Large intestine (tissue), 3 donors: ENCODE results near the gene TEX2. TPM values are rescaled to one million over a fixed set of nuclear protein-coding genes. Genes with fewer than 3 reads are reported as not detected.

Source experiments
- DNase-seq, 2 donors: peaks; one replicate each; pipeline versions ENCODE4 v3.0.0 to v3.0.0-alpha.2; 2013
- H3K27ac ChIP-seq: one replicate; pipeline ENCODE4 v1.5.1; 2013; ENCODE audit warnings: low read length
- H3K27me3 ChIP-seq: 2 replicates; pipeline ENCODE4 v1.6.1; 2013; ENCODE audit warnings: low read length; ENCODE audit not compliant: control insufficient read depth, insufficient read depth
- H3K36me3 ChIP-seq: 2 replicates; pipeline ENCODE4 v1.6.1; 2013; ENCODE audit warnings: low read length; ENCODE audit not compliant: control insufficient read depth, insufficient read depth
- H3K4me1 ChIP-seq: one replicate; pipeline ENCODE4 v1.6.1; 2013; ENCODE audit warnings: low read length; ENCODE audit not compliant: control insufficient read depth, insufficient read depth
- H3K4me3 ChIP-seq: one replicate; pipeline ENCODE4 v1.5.1; 2013; ENCODE audit warnings: low read length
- H3K9me3 ChIP-seq: one replicate; pipeline ENCODE4 v1.6.1; 2013; ENCODE audit warnings: mild to moderate bottlenecking, low read depth, low read length, moderate library complexity; ENCODE audit not compliant: control insufficient read depth
- WGBS: methylation state at CpG from one replicate; pipeline ENCODE4 v1.1.5; 2013; ENCODE audit warnings: low lambda C conversion rate; ENCODE audit not compliant: insufficient coverage; 5-methylcytosine and 5-hydroxymethylcytosine counted together
- polyA plus RNA-seq: library from polyadenylated mRNA; unstranded; fragments of 120-200 nt; gene quantifications from one replicate; pipeline ENCODE4 v1.2.1, GENCODE V29; 2013

Gene TEX2
- polyA plus RNA-seq, 1 donor: 37.2 TPM

DNA sequence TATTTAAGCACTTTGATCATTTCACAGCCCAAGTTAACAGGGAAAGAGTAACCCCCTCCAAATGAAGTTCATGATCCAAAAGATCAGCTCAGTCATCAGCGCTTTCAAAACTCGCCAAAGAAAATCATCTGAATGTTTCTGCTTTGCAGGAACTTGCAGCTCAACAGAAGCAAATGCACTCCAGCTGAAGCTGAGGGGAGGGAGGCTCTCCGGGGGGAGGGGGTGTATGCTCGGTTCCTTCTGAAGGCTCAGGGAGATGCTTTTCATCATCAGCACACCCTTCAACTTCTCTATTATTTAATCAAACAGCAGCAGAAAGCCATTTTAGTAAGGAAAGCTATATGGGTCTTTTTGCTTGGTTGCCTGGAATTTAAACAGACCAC lies 108.8 kb downstream of the TEX2 start:
- Histone ChIP-seq H3K4me1 (peaks cover 18% of the 10 kb centered on the region), H3K27me3 (no peaks in the 10 kb centered on the region), H3K9me3 (no peaks in the 10 kb centered on the region), H3K36me3 (peaks cover 52% of the 10 kb centered on the region), H3K4me3 (no peak overlapping the region), H3K27ac (no peak overlapping the region)
- WGBS: no CpG with 5 or more reads among the region's 4 CpGs
- DNase-seq: no peak

DNA sequence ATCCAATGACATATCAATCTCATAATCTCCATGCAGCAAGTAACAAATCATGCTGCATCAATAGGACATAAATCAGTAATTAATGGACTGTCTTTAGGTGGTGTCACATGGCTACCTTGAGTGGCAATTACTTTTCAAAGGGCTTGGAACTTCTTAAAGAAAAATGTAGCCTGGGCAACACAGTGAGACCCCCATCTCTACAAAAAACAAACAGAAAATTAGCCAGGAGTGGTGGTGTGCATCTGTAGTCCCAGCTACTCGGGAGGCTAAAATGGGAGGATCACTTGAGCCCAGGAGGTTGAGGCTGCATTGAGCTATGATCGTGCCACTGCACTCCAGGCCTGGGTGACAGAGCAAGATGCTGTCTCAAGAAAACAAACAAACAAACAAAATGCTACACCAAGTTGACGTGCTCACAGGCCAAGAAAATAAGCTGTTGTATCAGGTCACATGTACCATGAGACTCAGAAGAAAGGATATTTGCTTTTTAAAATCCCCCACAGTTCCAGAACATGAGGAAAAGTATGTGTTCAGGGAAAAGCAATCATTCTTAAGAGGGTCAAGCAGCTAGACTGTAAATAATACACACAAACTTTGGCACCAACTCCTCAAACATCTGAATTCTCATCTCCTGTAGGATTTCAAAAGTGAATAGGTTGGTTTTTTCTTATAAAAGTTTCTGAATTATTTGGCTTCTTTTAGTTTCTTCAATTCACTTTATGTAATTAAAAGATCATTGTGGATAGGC lies 109.3 kb downstream of the TEX2 start:
- H3K27ac ChIP-seq: no peak overlapping the region
- peaks cover 13% of the 10 kb centered on the region for H3K4me1 ChIP-seq
- peaks cover 57% of the 10 kb centered on the region for H3K36me3 ChIP-seq
- DNase-seq: no peak
- no peaks in the 10 kb centered on the region for H3K9me3 ChIP-seq
- no peaks in the 10 kb centered on the region for H3K27me3 ChIP-seq
- WGBS: 100% methylated on average over 1 of the region's 3 CpGs
- H3K4me3 ChIP-seq: no peak overlapping the region

DNA sequence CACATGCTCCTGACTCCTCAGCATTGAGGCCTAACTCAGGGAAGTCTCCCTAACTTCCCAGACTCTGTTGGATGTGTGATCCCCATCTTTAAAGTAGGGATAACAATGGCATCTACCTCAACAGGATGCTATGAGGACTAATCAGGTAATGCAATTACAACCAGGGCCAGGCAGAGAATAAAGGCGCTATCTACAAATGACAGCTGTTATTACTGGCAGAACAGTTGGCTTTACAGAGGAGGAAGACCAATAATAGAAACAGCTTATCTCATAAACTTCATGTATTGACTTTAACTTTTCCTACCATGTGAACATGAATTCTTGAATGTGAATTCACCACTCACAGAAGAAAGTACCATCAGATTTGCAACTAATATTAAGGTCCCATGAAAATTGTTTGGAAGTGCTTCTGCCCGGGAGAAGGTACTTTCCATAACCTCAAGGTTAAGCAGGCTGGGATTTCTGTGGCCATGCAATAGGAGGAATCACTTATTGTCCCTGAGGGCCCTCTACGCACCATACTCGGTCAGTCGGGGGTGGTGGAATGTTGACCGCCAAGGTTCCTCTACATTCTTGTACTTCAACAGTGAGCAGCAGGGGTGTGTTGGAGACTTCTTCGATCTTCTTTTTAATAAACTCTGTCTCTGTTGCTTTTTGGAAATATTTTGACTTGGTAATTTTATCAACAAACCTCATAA lies 110.5 kb downstream of the TEX2 start:
- WGBS: no CpG with 5 or more reads among the region's 7 CpGs
- Histone ChIP-seq H3K36me3 (peaks cover 66% of the 10 kb centered on the region), H3K4me3 (no peak overlapping the region), H3K4me1 (peaks cover 10% of the 10 kb centered on the region), H3K27me3 (no peaks in the 10 kb centered on the region), H3K27ac (no peak overlapping the region), H3K9me3 (no peaks in the 10 kb centered on the region)
- no peak for DNase-seq

DNA sequence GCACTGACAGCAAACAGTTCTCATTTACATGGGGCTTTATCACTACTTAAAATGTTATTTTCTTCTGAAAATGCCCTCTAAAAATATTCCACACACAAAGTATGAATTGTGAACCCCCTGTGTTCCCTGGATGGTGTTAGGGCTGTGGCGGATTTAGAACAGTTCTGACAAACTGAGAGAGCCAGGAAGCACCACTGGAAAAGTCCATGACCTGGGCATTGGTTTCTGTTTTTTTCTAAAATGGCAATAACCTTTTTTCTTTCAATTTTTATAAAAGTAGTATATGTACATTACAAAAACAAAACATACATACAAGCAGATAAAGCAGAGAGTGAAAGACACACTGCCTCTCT lies 112.1 kb downstream of the TEX2 start:
- Histone ChIP-seq H3K36me3 (peaks cover 56% of the 10 kb centered on the region), H3K4me3 (no peak overlapping the region), H3K9me3 (no peaks in the 10 kb centered on the region), H3K27ac (no peak overlapping the region), H3K4me1 (peaks cover 17% of the 10 kb centered on the region), H3K27me3 (no peaks in the 10 kb centered on the region)
- no peak for DNase-seq
- no CpG with 5 or more reads among the region's 1 CpG for WGBS

DNA sequence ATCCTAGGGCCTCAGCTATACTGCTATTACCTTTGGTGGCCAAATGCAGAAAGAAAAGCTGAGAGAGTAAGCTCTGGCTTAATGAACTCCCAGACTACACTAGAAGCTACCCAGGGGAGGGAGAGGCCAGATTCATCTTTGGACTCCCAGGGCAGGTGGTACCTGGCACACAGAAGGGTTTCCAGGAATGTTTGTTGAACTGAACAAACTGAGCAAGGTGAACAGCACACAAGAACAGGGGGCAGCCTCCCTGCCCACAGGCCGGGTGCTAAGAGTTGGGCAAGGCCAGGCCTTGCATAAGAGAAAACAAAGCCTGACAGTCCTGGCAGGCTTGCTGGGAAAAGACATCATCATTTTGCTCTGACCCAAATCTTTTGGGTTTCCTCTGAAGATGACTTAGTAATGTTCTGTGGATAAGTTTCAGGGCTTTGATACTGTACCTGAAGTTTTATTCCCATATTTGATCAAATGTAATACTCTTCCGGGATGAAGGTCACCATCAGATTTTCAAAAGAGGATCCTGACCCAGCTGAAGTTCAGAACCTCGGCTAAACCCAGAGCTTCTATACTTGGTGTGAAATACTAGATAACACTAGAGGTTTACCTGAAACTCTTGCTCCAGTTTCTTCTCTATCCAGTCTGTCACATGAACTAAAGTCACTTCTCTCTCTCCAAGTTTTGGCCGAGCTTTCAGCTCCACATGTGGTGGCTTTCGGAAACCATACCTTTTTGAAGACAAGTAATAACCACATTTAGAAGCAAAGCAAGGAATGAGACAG lies 112.6 kb downstream of the TEX2 start:
- H3K27ac ChIP-seq: peak overlapping the region; percentile 13
- H3K4me3 ChIP-seq: no peak overlapping the region
- no CpG with 5 or more reads among the region's 5 CpGs for WGBS
- H3K27me3 ChIP-seq: no peaks in the 10 kb centered on the region
- H3K4me1 ChIP-seq: peaks cover 17% of the 10 kb centered on the region
- DNase-seq: peak; percentile 77 to 81
- peaks cover 53% of the 10 kb centered on the region for H3K36me3 ChIP-seq
- no peaks in the 10 kb centered on the region for H3K9me3 ChIP-seq

DNA sequence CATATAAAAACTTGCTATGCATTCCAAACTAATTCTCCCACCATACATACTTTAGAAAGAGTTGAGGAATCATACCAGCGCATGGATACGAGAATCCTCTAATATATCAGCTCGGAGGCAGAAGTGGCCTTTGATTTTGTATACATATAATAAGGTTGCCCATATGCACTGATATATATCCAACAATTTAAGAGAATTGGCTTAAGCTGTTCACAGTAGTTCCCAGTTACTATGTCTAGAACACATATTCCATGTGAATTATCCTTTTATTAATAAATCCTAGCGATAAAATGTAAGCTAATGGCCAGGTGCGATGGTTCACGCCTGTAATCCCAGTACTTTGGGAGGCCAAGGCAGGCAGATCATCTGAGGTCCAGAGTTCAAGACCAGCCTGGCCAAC lies 113.9 kb downstream of the TEX2 start:
- Histone ChIP-seq H3K9me3 (no peaks in the 10 kb centered on the region), H3K27me3 (no peaks in the 10 kb centered on the region), H3K4me3 (no peak overlapping the region), H3K4me1 (peaks cover 17% of the 10 kb centered on the region), H3K36me3 (peaks cover 42% of the 10 kb centered on the region), H3K27ac (no peak overlapping the region)
- no CpG with 5 or more reads among the region's 6 CpGs for WGBS
- no peak for DNase-seq

DNA sequence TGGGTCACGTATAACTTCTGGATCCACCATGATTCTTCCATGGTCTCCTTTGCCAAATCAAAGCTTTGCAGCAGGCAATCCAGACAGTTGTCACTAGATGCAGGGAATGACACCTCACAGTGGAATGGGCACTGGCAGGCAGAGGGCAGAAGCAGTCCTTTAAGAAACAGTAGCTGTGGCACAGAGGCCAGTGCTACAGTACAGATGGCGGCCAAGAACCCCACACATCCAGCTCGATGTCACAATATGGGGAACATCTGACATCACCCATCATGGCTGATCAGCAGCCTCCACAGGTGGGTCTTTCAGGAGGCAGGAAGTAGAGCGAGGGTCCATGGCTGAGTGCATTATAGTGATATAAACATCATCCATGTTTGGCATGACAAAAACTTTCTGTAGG lies 114.4 kb downstream of the TEX2 start:
- H3K9me3 ChIP-seq: no peaks in the 10 kb centered on the region
- H3K27me3 ChIP-seq: no peaks in the 10 kb centered on the region
- peaks cover 17% of the 10 kb centered on the region for H3K4me1 ChIP-seq
- H3K27ac ChIP-seq: no peak overlapping the region
- DNase-seq: no peak
- no CpG with 5 or more reads among the region's 4 CpGs for WGBS
- H3K36me3 ChIP-seq: peaks cover 40% of the 10 kb centered on the region
- H3K4me3 ChIP-seq: no peak overlapping the region

DNA sequence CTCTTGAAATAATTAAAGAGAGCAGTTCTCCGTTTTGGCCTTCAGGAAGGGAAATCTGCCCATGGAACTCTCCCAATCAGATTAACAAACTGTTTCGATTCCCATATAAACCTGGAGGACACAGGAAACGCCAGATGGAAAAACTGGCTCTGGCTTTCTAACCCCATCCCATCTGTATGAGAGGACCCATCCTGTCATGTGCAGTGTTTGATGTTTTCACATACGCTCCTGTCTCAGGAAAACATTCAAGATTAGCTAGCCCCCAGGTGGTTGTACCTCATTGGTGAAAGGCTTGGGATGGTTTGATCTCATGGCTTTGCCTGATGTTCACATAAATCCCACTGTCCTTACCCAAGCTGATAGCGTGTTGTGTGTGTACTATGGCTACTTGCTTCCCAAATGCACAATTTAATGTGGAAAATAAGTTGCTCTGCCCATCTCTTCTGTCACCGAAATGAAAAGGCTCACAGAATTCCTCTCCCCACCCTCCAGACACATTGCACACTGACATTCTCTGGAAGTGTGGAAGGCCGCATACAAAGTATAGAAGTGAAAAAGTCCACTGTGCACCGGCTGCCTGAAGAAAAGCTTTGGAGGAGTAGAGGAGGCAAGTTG lies 114.9 kb downstream of the TEX2 start:
- peaks cover 17% of the 10 kb centered on the region for H3K4me1 ChIP-seq
- H3K4me3 ChIP-seq: no peak overlapping the region
- H3K27ac ChIP-seq: peak overlapping the region; percentile 11
- WGBS: 73% methylated on average over 2 of the region's 8 CpGs
- no peaks in the 10 kb centered on the region for H3K9me3 ChIP-seq
- no peaks in the 10 kb centered on the region for H3K27me3 ChIP-seq
- peaks cover 35% of the 10 kb centered on the region for H3K36me3 ChIP-seq
- DNase-seq: no peak

DNA sequence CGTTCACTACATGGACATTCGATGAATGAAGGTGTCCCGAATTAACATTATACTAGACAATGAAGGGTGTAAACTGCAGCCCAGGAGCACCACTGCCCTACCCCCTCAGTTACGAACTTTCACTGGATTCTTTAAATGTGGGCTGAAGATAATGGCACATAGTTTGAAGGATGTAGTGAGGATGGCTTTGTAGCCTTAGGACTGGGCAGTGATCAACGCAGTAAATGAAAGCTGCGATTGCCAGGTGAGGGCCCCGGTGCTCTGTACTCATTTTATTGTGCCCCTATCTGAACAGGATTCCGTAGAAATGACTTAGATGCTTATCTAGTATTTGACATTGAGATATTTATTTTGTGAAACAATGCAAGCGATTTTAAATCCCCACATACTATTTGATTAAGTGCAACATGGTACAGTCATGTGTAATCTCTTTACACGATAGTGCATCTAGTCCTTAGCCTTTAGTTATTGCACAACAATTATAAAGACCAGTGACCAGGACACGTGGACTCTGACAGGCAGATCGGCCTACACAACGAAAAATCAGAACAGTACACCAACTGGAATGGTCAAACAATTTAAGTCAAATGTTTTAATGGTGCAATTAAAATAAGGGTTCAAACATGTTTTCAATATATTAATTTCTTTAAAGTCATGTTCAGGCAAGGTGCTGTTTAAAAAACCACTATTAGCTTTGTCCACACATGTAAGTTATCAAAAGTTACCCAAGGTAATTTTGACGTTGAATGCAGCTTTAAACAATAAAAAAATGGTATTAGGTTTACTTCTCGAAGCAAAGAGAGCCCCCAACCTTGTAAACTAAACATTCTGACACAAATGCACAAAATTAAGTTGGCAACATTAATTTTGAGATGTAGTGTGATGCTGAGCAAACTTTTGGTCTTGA lies 115.7 kb downstream of the TEX2 start:
- Histone ChIP-seq H3K4me3 (peak overlapping the region; percentile 92), H3K27ac (peak overlapping the region; percentile 94), H3K9me3 (no peaks in the 10 kb centered on the region), H3K4me1 (peaks cover 17% of the 10 kb centered on the region), H3K36me3 (peaks cover 27% of the 10 kb centered on the region), H3K27me3 (no peaks in the 10 kb centered on the region)
- WGBS: no CpG with 5 or more reads among the region's 15 CpGs
- peak in 1 of 2 donors; percentile 61 for DNase-seq
